Calu3 (cell line): ENCODE results near the gene NOL4L. TPM values are rescaled to one million over a fixed set of nuclear protein-coding genes. Genes with fewer than 3 reads are reported as not detected.

Experiments
- BruUV-seq: library from RNA; stranded (reverse); fragments of 400-500 nt; replicated peaks from 2 replicates; lab custom pipeline; 2021; lab: Mats Ljungman, UMichigan
- CTCF ChIA-PET: fragments of 300-600 bp; sonication (Branson Sonifier 250); formaldehyde crosslinking; loops from one replicate; lab custom pipeline; 2022; ENCODE audit warnings: antibody characterized with exemption; lab: Charles Lee
- DNase-seq: peaks from one replicate; pipeline ENCODE4 v3.0.0; 2022
- H3K27ac Mint-ChIP-seq: one replicate; pipeline ENCODE4 v1.8.0; 2022; ENCODE audit warnings: mixed read lengths; ENCODE audit not compliant: unreplicated experiment
- H3K27me3 Mint-ChIP-seq: one replicate; pipeline ENCODE4 v1.8.0; 2022; ENCODE audit warnings: mixed read lengths; ENCODE audit not compliant: unreplicated experiment
- H3K36me3 Mint-ChIP-seq: one replicate; pipeline ENCODE4 v1.8.0; 2022; ENCODE audit warnings: mild to moderate bottlenecking, moderate library complexity, mixed read lengths; ENCODE audit not compliant: insufficient read depth, unreplicated experiment
- H3K4me1 Mint-ChIP-seq: one replicate; pipeline ENCODE4 v1.8.0; 2022; ENCODE audit warnings: mild to moderate bottlenecking, low read depth, mixed read lengths; ENCODE audit not compliant: unreplicated experiment
- H3K4me3 Mint-ChIP-seq: one replicate; pipeline ENCODE4 v1.8.0; 2022; ENCODE audit warnings: mild to moderate bottlenecking, low read depth, moderate library complexity, mixed read lengths; ENCODE audit not compliant: unreplicated experiment
- H3K9me3 Mint-ChIP-seq: one replicate; pipeline ENCODE4 v1.8.0; 2022; ENCODE audit warnings: low read depth, mixed read lengths; ENCODE audit not compliant: unreplicated experiment
- CTCF ChIP-seq: fragments of 200-600 bp; IDR thresholded peaks from one replicate; pipeline ENCODE4 v1.8.0; 2022; ENCODE audit warnings: antibody characterized with exemption; ENCODE audit not compliant: unreplicated experiment
- intact Hi-C: fragments of 100-400 bp; cut with micrococcal nuclease; formaldehyde crosslinking; loops from one replicate; pipeline ENCODE4 v1.10.0; 2022; ENCODE audit not compliant: unreplicated experiment
- total RNA-seq: library from RNA; stranded (reverse); gene quantifications from 2 replicates; pipeline ENCODE4 v1.2.3, GENCODE V29; 2022

Gene NOL4L
- total RNA-seq, 1 experiment from 2014 or later, result 46.9 TPM

GRCh38 chr20:32592022-32592421, 6.9 kb upstream of the NOL4L start:
- CTCF ChIA-PET, result interaction anchor here (0.7 kb wide), 2 partner anchors 146 to 184 kb away, joined by 5 to 9 read pairs; no protein-coding TSS in a partner anchor
- no TSS peak for BruUV-seq
- H3K27me3 Mint-ChIP-seq, result peaks cover 54% of the 10 kb centered on the region
- no peak overlapping the region for H3K27ac Mint-ChIP-seq
- intact Hi-C loops, result no loop called here
- no peak overlapping the region for H3K4me3 Mint-ChIP-seq
- DNase-seq, result no peak
- H3K36me3 Mint-ChIP-seq, result no peaks in the 10 kb centered on the region
- no peaks in the 10 kb centered on the region for H3K9me3 Mint-ChIP-seq
- H3K4me1 Mint-ChIP-seq, result peaks cover 8% of the 10 kb centered on the region
- TF ChIP-seq CTCF, result no peak

- no peak overlapping the region for H3K4me3 Mint-ChIP-seq
- peaks cover 9% of the 10 kb centered on the region for H3K36me3 Mint-ChIP-seq
- H3K9me3 Mint-ChIP-seq, result no peaks in the 10 kb centered on the region
- DNase-seq, result no peak
- H3K27me3 Mint-ChIP-seq, result peaks cover 62% of the 10 kb centered on the region
- no peak for TF ChIP-seq CTCF
- H3K27ac Mint-ChIP-seq, result no peak overlapping the region
- CTCF ChIA-PET, result interaction anchor here (1.2 kb wide), 1 partner anchor 8 kb away, joined by 3 read pairs; no protein-coding TSS in a partner anchor
- peaks cover 17% of the 10 kb centered on the region for H3K4me1 Mint-ChIP-seq
- no TSS peak for BruUV-seq
- intact Hi-C loops, result no loop called here
Measured at GRCh38 chr20:32589769-32590168, 4.6 kb upstream of the NOL4L start.

- CTCF ChIA-PET, result interaction anchor here (0.7 to 1.2 kb wide), 2 partner anchors 9 to 30 kb away, joined by 3 read pairs; no protein-coding TSS in a partner anchor
- no peak overlapping the region for H3K4me3 Mint-ChIP-seq
- peaks cover 9% of the 10 kb centered on the region for H3K36me3 Mint-ChIP-seq
- H3K4me1 Mint-ChIP-seq, result peaks cover 17% of the 10 kb centered on the region
- no TSS peak for BruUV-seq
- DNase-seq, result peak; percentile 46
- no peak overlapping the region for H3K27ac Mint-ChIP-seq
- no peaks in the 10 kb centered on the region for H3K9me3 Mint-ChIP-seq
- no peak for TF ChIP-seq CTCF
- peaks cover 57% of the 10 kb centered on the region for H3K27me3 Mint-ChIP-seq
- intact Hi-C loops, result no loop called here
Measured at GRCh38 chr20:32589256-32589655, 4.1 kb upstream of the NOL4L start.

- TF ChIP-seq CTCF, result no peak
- H3K4me3 Mint-ChIP-seq, result no peak overlapping the region
- H3K27ac Mint-ChIP-seq, result no peak overlapping the region
- peaks cover 17% of the 10 kb centered on the region for H3K4me1 Mint-ChIP-seq
- no peak for DNase-seq
- H3K27me3 Mint-ChIP-seq, result peaks cover 49% of the 10 kb centered on the region
- H3K9me3 Mint-ChIP-seq, result no peaks in the 10 kb centered on the region
- no TSS peak for BruUV-seq
- peaks cover 9% of the 10 kb centered on the region for H3K36me3 Mint-ChIP-seq
- CTCF ChIA-PET, result interaction anchor here (0.8 kb wide), 1 partner anchor 32 kb away, joined by 3 read pairs; no protein-coding TSS in a partner anchor
- intact Hi-C loops, result no loop called here
Measured at GRCh38 chr20:32588040-32588439, 2.9 kb upstream of the NOL4L start.
